PC-3 (cell line): ENCODE measurements around the gene LYRM4. TPM values are rescaled to one million over a fixed set of nuclear protein-coding genes. Genes with fewer than 3 reads are reported as not detected.

Source experiments
- ATAC-seq: fragments of 200-7000 bp; cut with Tn5 transposase; 2 replicates; pipeline ENCODE4 v1.9.1; 2020; ENCODE audit warnings: mild to moderate bottlenecking, moderate library complexity
- BruUV-seq: library from RNA; stranded (reverse); fragments of 400-500 nt; replicated peaks from 2 replicates; lab custom pipeline; 2021; lab: Mats Ljungman, UMichigan
- CTCF ChIA-PET: fragments of 300-600 bp; sonication (Branson Sonifier 250); formaldehyde crosslinking; loops from one replicate; lab custom pipeline; 2022; ENCODE audit warnings: antibody characterized with exemption; lab: Charles Lee
- POLR2A ChIA-PET: fragments of 300-600 bp; sonication (Branson Sonifier 250); formaldehyde crosslinking; loops from one replicate; lab custom pipeline; 2022; ENCODE audit warnings: antibody characterized with exemption; ENCODE audit not compliant: unreplicated experiment; lab: Charles Lee
- DNase-seq: peaks from one replicate; pipeline ENCODE4 v3.0.0-alpha.2; 2015
- H2AFZ ChIP-seq: fragments of 300-600 bp; sonication (generic); 2 replicates; pipeline ENCODE4 v1.6.0; 2016; ENCODE audit warnings: antibody characterized with exemption, low read length
- H3F3A ChIP-seq: fragments of 300-600 bp; sonication (generic); one replicate; pipeline ENCODE4 v1.6.0; 2017; ENCODE audit warnings: antibody characterized with exemption, low read length, control low read depth, mild to moderate bottlenecking; ENCODE audit not compliant: unreplicated experiment
- H3K27ac ChIP-seq: fragments of 300-600 bp; sonication (generic); 2 replicates; pipeline ENCODE4 v1.5.1; 2016; ENCODE audit warnings: mild to moderate bottlenecking, low read length
- H3K27me3 ChIP-seq: fragments of 300-600 bp; sonication (generic); 2 replicates; pipeline ENCODE4 v1.6.1; 2016; ENCODE audit warnings: low read length, mixed read lengths
- H3K36me3 ChIP-seq: fragments of 300-600 bp; sonication (generic); 2 replicates; pipeline ENCODE4 v1.6.1; 2016; ENCODE audit warnings: low read depth, mixed run types, low read length, mixed read lengths
- H3K4me1 ChIP-seq: fragments of 300-600 bp; sonication (generic); 2 replicates; pipeline ENCODE4 v1.5.1; 2016; ENCODE audit warnings: low read length; ENCODE audit not compliant: insufficient read depth
- H3K4me2 ChIP-seq: fragments of 300-600 bp; sonication (generic); 2 replicates; pipeline ENCODE4 v1.6.0; 2016; ENCODE audit warnings: low read length
- H3K4me3 ChIP-seq: fragments of 300-600 bp; sonication (generic); 2 replicates; pipeline ENCODE4 v1.5.1; 2016; ENCODE audit warnings: mild to moderate bottlenecking, low read length, mixed read lengths
- H3K79me2 ChIP-seq: fragments of 300-600 bp; sonication (generic); 2 replicates; pipeline ENCODE4 v1.6.1; 2017; ENCODE audit warnings: low read length, mixed read lengths
- H3K9ac ChIP-seq: fragments of 300-600 bp; sonication (generic); 2 replicates; pipeline ENCODE4 v1.6.0; 2016; ENCODE audit warnings: mild to moderate bottlenecking, low read length
- H3K9me2 ChIP-seq: fragments of 300-600 bp; sonication (generic); replicated peaks from 2 replicates; pipeline ENCODE4 v1.6.1; 2016; ENCODE audit warnings: mixed run types, low read length, mixed read lengths
- H3K9me3 ChIP-seq: fragments of 300-600 bp; sonication (generic); 2 replicates; pipeline ENCODE4 v1.6.1; 2016; ENCODE audit warnings: low read length, mixed read lengths
- H4K20me1 ChIP-seq: fragments of 300-600 bp; sonication (generic); 2 replicates; pipeline ENCODE4 v1.6.1; 2016; ENCODE audit warnings: low read length, mixed read lengths
- EZH2 ChIP-seq: fragments of 300-600 bp; sonication (generic); IDR thresholded peaks from one replicate; pipeline ENCODE4 v1.6.1; 2017; ENCODE audit warnings: antibody characterized with exemption, mild to moderate bottlenecking, low read length; ENCODE audit not compliant: unreplicated experiment
- EZH2phosphoT487 ChIP-seq: fragments of 300-600 bp; sonication (generic); IDR thresholded peaks from 2 replicates; pipeline ENCODE4 v1.6.1; 2018; ENCODE audit warnings: mild to moderate bottlenecking, antibody characterized with exemption, low read length, borderline replicate concordance
- intact Hi-C: fragments of 100-400 bp; cut with micrococcal nuclease; formaldehyde crosslinking; loops from 2 replicates; pipeline ENCODE4 v1.9.0; 2023
- total RNA-seq: library from RNA; depleted of rRNA; stranded (reverse); fragments of >200 nt; gene quantifications from 2 replicates; pipeline ENCODE4 v1.2.3, GENCODE V29; 2014
- TF ChIP-seq, protein P1 (sequence below): fragments of 300-600 bp; sonication (generic); conservative IDR thresholded peaks from 2 replicates; pipeline ENCODE4 v1.5.1; 2017; ENCODE audit warnings: antibody characterized with exemption, low read depth, mild to moderate bottlenecking, low read length

LYRM4 gene
- total RNA-seq, 1 experiment from 2014 or later = 27.7 TPM

DNA sequence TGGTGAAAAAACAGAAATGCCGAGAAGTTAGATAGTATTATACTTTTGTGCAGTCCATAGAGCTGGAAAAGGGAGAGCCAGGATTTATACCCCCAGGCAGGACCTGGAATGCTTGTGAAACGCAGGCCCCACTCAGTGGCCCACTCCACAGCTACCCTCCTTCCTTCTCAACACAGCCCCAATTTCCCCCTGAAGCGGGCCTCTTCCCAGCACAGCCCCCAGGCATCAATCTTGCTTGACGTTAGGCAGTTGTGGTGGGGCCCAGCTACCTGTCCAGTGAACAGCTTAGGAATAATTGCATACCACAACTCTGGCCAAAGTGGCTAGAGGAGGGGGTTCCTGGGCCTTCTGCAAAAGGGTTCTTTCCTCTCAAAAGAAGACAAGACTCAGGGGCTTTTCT lies 114.4 kb downstream of the LYRM4 start:
- POLR2A ChIA-PET = no interaction called here
- no peak for ATAC-seq

DNA sequence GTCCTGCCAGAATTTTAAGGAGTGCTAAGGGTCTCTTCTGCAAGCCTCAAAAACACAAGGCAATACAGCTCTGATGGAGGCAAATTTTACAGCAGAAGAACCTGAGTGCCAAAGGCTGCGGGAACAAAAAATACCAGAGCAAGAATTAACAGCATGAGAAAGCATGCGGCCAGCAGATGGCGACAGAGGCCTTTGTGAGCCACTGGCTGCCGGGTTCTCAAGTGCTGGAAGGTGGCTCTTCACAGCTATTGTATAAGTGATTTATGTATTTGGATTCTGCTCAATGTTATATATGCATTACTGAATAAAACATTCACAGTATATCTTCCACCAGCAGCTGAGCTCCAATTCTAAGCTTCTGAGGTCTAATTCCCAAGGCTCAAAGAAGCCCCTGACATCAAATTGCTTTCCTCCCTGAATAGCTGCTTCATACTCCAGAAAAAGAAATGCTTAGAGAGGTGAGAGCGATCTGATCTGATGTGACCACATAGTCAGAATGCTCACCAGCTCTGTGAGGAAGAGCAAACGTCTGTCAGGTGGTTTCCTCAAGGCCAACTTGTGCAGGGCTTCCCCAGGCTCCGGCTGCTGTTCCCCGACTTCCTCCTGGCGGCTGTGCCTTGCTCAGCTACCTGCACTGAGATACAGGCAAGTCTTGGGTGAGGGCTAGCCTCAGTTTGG lies 117.0 kb downstream of the LYRM4 start:
- Histone ChIP-seq H3K9ac (no peak overlapping the region), H3K4me2 (no peak overlapping the region), H3K9me2 (no peaks in the 10 kb centered on the region), H4K20me1 (no peaks in the 10 kb centered on the region), H3K27ac (no peak overlapping the region), H3K27me3 (no peaks in the 10 kb centered on the region), H3K4me3 (no peak overlapping the region), H3K9me3 (no peaks in the 10 kb centered on the region), H3K36me3 (no peaks in the 10 kb centered on the region), H3F3A (no peaks in the 10 kb centered on the region), H2AFZ (no peak overlapping the region), H3K79me2 (no peaks in the 10 kb centered on the region), H3K4me1 (no peaks in the 10 kb centered on the region)
- BruUV-seq = no TSS peak
- TF ChIP-seq, protein P1, sequence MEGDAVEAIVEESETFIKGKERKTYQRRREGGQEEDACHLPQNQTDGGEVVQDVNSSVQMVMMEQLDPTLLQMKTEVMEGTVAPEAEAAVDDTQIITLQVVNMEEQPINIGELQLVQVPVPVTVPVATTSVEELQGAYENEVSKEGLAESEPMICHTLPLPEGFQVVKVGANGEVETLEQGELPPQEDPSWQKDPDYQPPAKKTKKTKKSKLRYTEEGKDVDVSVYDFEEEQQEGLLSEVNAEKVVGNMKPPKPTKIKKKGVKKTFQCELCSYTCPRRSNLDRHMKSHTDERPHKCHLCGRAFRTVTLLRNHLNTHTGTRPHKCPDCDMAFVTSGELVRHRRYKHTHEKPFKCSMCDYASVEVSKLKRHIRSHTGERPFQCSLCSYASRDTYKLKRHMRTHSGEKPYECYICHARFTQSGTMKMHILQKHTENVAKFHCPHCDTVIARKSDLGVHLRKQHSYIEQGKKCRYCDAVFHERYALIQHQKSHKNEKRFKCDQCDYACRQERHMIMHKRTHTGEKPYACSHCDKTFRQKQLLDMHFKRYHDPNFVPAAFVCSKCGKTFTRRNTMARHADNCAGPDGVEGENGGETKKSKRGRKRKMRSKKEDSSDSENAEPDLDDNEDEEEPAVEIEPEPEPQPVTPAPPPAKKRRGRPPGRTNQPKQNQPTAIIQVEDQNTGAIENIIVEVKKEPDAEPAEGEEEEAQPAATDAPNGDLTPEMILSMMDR = peak; percentile 97
- no peak for TF ChIP-seq EZH2phosphoT487
- intact Hi-C loops = loop anchor here (1.0 to 2.0 kb wide), 6 partner anchors 71 to 259 kb away; partner anchors contain the start of gene LYRM4
- ChIA-PET CTCF (interaction anchor here (0.6 to 1.5 kb wide), 9 partner anchors 8 to 329 kb away, joined by 3 to 9 read pairs (median 4); no protein-coding TSS in a partner anchor), POLR2A (interaction anchor here (0.7 kb wide), 1 partner anchor 36 kb away, joined by 3 read pairs; no protein-coding TSS in a partner anchor)
- ATAC-seq (peak; percentile 87), DNase-seq (peak; percentile 87)

More for the DNA sequence above, 114.4 kb downstream of the LYRM4 start:
- DNase-seq = no peak
- no peak overlapping the region for H3K4me2 ChIP-seq
- H3F3A ChIP-seq = no peaks in the 10 kb centered on the region
- no peaks in the 10 kb centered on the region for H3K27me3 ChIP-seq
- no peaks in the 10 kb centered on the region for H3K9me2 ChIP-seq
- peaks cover 8% of the 10 kb centered on the region for H3K4me1 ChIP-seq
- intact Hi-C loops = no loop called here
- no peak overlapping the region for H3K4me3 ChIP-seq
- H3K79me2 ChIP-seq = 0 out of 2 replicates have a peak, but pooled peaks cover 8% of the 10 kb centered on the region
- H3K9ac ChIP-seq = no peak overlapping the region
- no peak overlapping the region for H3K27ac ChIP-seq
- CTCF ChIA-PET = no interaction called here
- H3K36me3 ChIP-seq = no peaks in the 10 kb centered on the region
- TF ChIP-seq, protein P1 = no peak
- TF ChIP-seq EZH2phosphoT487 (no peak), EZH2 (no peak)
- H3K9me3 ChIP-seq = no peaks in the 10 kb centered on the region
- no peak overlapping the region for H2AFZ ChIP-seq
- BruUV-seq = no TSS peak
- no peaks in the 10 kb centered on the region for H4K20me1 ChIP-seq

DNA sequence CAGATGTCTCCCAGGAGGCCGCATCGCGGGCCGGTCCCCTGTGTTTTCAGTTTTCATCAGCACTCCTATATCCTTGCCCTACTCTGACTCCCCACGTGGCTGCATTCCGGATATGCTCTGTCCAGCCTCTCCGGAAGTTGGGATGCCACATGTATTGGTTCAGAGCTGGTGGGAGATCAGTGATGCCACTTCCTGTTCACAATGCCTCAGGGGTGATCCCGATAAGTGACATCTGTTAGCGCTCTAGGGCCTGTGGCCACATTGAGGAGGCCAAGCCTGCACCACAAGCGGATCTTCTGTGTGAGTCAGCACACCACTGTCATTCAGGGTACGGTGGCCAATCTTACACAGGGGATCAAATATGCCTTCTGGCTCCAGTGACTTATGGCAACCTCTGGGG lies 117.8 kb downstream of the LYRM4 start:
- Histone ChIP-seq H3K4me2 (no peak overlapping the region), H3K27me3 (no peaks in the 10 kb centered on the region), H3K4me1 (no peaks in the 10 kb centered on the region), H3K9ac (no peak overlapping the region), H3F3A (no peaks in the 10 kb centered on the region), H3K27ac (no peak overlapping the region), H3K4me3 (no peak overlapping the region), H2AFZ (no peak overlapping the region), H4K20me1 (no peaks in the 10 kb centered on the region), H3K9me3 (no peaks in the 10 kb centered on the region), H3K9me2 (no peaks in the 10 kb centered on the region), H3K79me2 (no peaks in the 10 kb centered on the region), H3K36me3 (no peaks in the 10 kb centered on the region)
- TF ChIP-seq, protein P1 = no peak
- TF ChIP-seq EZH2 (no peak), EZH2phosphoT487 (no peak)
- intact Hi-C loops = loop anchor here (1.0 to 2.0 kb wide), 6 partner anchors 72 to 259 kb away; partner anchors contain the start of gene LYRM4
- BruUV-seq = no TSS peak
- ChIA-PET CTCF (interaction anchor here (0.7 to 1.5 kb wide), 4 partner anchors 9 to 260 kb away, joined by 3 to 9 read pairs (median 6); no protein-coding TSS in a partner anchor), POLR2A (interaction anchor here (0.7 kb wide), 1 partner anchor 36 kb away, joined by 3 read pairs; no protein-coding TSS in a partner anchor)
- ATAC-seq (no peak), DNase-seq (no peak)
